HG03108 (cell line): ENCODE measurements around the gene POLRMT.
"Not testable (repeated sequence)": the region's sequence is repeated elsewhere in the genome, so short reads cannot be mapped to it uniquely, and the experiment has no call there.

Source experiments
- ATAC-seq: cut with Tn5 transposase; IDR thresholded peaks from one replicate; pipeline ENCODE4 v1.9.1; 2021; ENCODE audit warnings: moderate library complexity; ENCODE audit not compliant: unreplicated experiment

POLRMT gene

GRCh38 chr19:595326-596262 is 37.7 kb downstream of the POLRMT start:
- ATAC-seq, result no peak

- no peak for ATAC-seq
Measured at GRCh38 chr19:594265-594870, 39.0 kb downstream of the POLRMT start.

GRCh38 chr19:593505-593904 is 39.8 kb downstream of the POLRMT start:
- ATAC-seq, result no peak

- no peak for ATAC-seq
Measured at GRCh38 chr19:593055-593454, 40.3 kb downstream of the POLRMT start.

GRCh38 chr19:592101-592500 is 41.2 kb downstream of the POLRMT start:
- no peak for ATAC-seq

- ATAC-seq, result no peak
Measured at GRCh38 chr19:591099-591958, 42.0 kb downstream of the POLRMT start.

GRCh38 chr19:590750-591098 is 42.6 kb downstream of the POLRMT start:
- no peak for ATAC-seq

GRCh38 chr19:590396-590745 is 43.0 kb downstream of the POLRMT start:
- no peak for ATAC-seq

GRCh38 chr19:589693-590395 is 43.5 kb downstream of the POLRMT start, which contains the start of gene HCN2:
TSS of gene HCN2 (plus strand) at chr19:589881. CDS start at chr19:589946, 65 bp downstream.
- no peak for ATAC-seq

- no peak for ATAC-seq
Measured at GRCh38 chr19:588741-589692, 44.3 kb downstream of the POLRMT start.

- no peak for ATAC-seq
Measured at GRCh38 chr19:588093-588740, 45.1 kb downstream of the POLRMT start.

- ATAC-seq, result no peak
Measured at GRCh38 chr19:585551-586110, 47.7 kb downstream of the POLRMT start.

- ATAC-seq, result not testable (repeated sequence)
Measured at GRCh38 chr19:585146-585545, 48.2 kb downstream of the POLRMT start.

- ATAC-seq, result no peak
Measured at GRCh38 chr19:584240-585001, 48.9 kb downstream of the POLRMT start.

GRCh38 chr19:583968-584239 is 49.4 kb downstream of the POLRMT start:
- ATAC-seq, result no peak

- no peak for ATAC-seq
Measured at GRCh38 chr19:583198-583967, 50.0 kb downstream of the POLRMT start.

- no peak for ATAC-seq
Measured at GRCh38 chr19:582497-583197, 50.7 kb downstream of the POLRMT start.
